ENCODE data around the gene LRCH2.

- TF ChIP-seq POLR2A (IDR thresholded peaks at IDR 0.05) (no peak), EP300 (IDR thresholded peaks at IDR 0.05) (no peak), CTCF (IDR thresholded peaks at IDR 0.05) (no peak)
Observed at GRCh38 chrX:115236560-115236959, 2.7 kb upstream of the LRCH2 start.

Data from tibial nerve (tissue), 4 donors.